H1 (cell line): ENCODE results near the gene CUL4A. TPM values are rescaled to one million over a fixed set of nuclear protein-coding genes. Genes with fewer than 3 reads are reported as not detected.

ENCODE experiments used
- CTCF ChIA-PET: fragments of 300-600 bp; sonication (Branson Sonifier 250); formaldehyde crosslinking; loops from one replicate; lab custom pipeline; 2021; ENCODE audit not compliant: partially characterized antibody; lab: Charles Lee
- POLR2A ChIA-PET: fragments of 300-600 bp; sonication (Branson Sonifier 250); formaldehyde crosslinking; loops from one replicate; lab custom pipeline; 2021; ENCODE audit warnings: inconsistent platforms; ENCODE audit not compliant: partially characterized antibody; lab: Charles Lee
- DNase-seq, 2 experiments: peaks; one replicate each; pipeline versions ENCODE4 v3.0.0 to v3.0.0-alpha.2; 2010 to 2022; ENCODE audit warnings: low spot score in 2 of 2, low read depth in 1 of 2, mixed read lengths in 1 of 2
- FAIRE-seq: peaks from 2 replicates; lab custom pipeline; 2011; peaks lifted over from hg19 to GRCh38; lab: Jason Lieb, UNC
- H2AFZ ChIP-seq: 2 replicates; pipeline ENCODE4 v1.8.1; 2012; ENCODE audit warnings: low read length, inconsistent platforms
- H2AK5ac ChIP-seq: 2 replicates; pipeline ENCODE4 v1.6.1; 2013; ENCODE audit warnings: low read depth, low read length
- H2BK120ac ChIP-seq: replicated peaks from 2 replicates; pipeline ENCODE3; 2013; ENCODE audit warnings: low read depth, low read length, inconsistent platforms
- H2BK12ac ChIP-seq: 2 replicates; pipeline ENCODE4 v1.6.1; 2013; ENCODE audit warnings: low read depth, low read length
- H2BK15ac ChIP-seq: 2 replicates; pipeline ENCODE4 v1.6.1; 2013; ENCODE audit warnings: low read length
- H2BK20ac ChIP-seq: 2 replicates; pipeline ENCODE4 v1.6.1; 2013; ENCODE audit warnings: low read length
- H2BK5ac ChIP-seq: 2 replicates; pipeline ENCODE4 v1.6.1; 2013; ENCODE audit warnings: low read depth, low read length
- H3K14ac ChIP-seq: 2 replicates; pipeline ENCODE4 v1.6.1; 2013; ENCODE audit warnings: inconsistent platforms; ENCODE audit not compliant: insufficient read length
- H3K18ac ChIP-seq: 2 replicates; pipeline ENCODE4 v1.6.1; 2013; ENCODE audit warnings: low read length; ENCODE audit errors: extremely low read depth
- H3K23ac ChIP-seq: 2 replicates; pipeline ENCODE4 v1.6.1; 2013; ENCODE audit warnings: inconsistent platforms; ENCODE audit not compliant: insufficient read length
- H3K23me2 ChIP-seq: 2 replicates; pipeline ENCODE4 v1.6.1; 2013; ENCODE audit warnings: low read depth, low read length
- H3K27ac ChIP-seq: 2 replicates; pipeline ENCODE4 v1.6.1; 2011; ENCODE audit warnings: low read depth, low read length, inconsistent platforms
- H3K27me3 ChIP-seq, 4 experiments: replicated peaks in 1 of 4; 1 replicate in 1 of 4; 2 replicates in 3 of 4; pipeline versions ENCODE4 v1.6.1 to v1.8.1; 2011 to 2013; ENCODE audit warnings: low read length in 3 of 4, mild to moderate bottlenecking in 3 of 4, inconsistent platforms in 2 of 4, mixed read lengths in 2 of 4, moderate library complexity in 1 of 4; ENCODE audit not compliant: control insufficient read depth in 3 of 4, insufficient read depth in 3 of 4; ENCODE audit errors: extremely low read depth in 1 of 4
- H3K36me3 ChIP-seq, 4 experiments: 2 replicates each; pipeline versions ENCODE4 v1.6.1 to v1.8.1; 2011 to 2013; ENCODE audit warnings: mild to moderate bottlenecking in 4 of 4, low read length in 3 of 4, moderate library complexity in 2 of 4, control low read depth in 1 of 4, inconsistent platforms in 1 of 4; ENCODE audit not compliant: insufficient read depth in 4 of 4, control insufficient read depth in 2 of 4
- H3K4ac ChIP-seq: replicated peaks from 2 replicates; pipeline ENCODE3; 2013; ENCODE audit warnings: low read length, low read depth, mixed read lengths, inconsistent platforms; ENCODE audit not compliant: insufficient read length
- H3K4me1 ChIP-seq, 4 experiments: replicated peaks in 1 of 4; 1 replicate in 1 of 4; 2 replicates in 3 of 4; pipeline versions ENCODE4 v1.6.1 to v1.8.1; 2011 to 2013; ENCODE audit warnings: low read length in 3 of 4, inconsistent platforms in 2 of 4, mixed read lengths in 1 of 4; ENCODE audit not compliant: insufficient read depth in 4 of 4, control insufficient read depth in 3 of 4
- H3K4me2 ChIP-seq, 2 experiments: 2 replicates each; pipeline versions ENCODE4 v1.6.1 to v1.8.1; 2011 to 2013; ENCODE audit warnings: low read depth in 2 of 2, low read length in 2 of 2, control low read depth in 1 of 2, inconsistent platforms in 1 of 2, mild to moderate bottlenecking in 1 of 2; ENCODE audit not compliant: insufficient read depth in 1 of 2
- H3K4me3 ChIP-seq, 4 experiments: fragments of 200-600, 300-600 bp in 1 of 4; sonication (generic), shearing (Covaris generic), sonication (Bioruptor Twin) in 1 of 4; 2 replicates each; pipeline versions ENCODE4 v1.5.1 to v1.8.1; 2011 to 2016; ENCODE audit warnings: low read length in 4 of 4, low read depth in 3 of 4, control low read depth in 2 of 4, inconsistent platforms in 2 of 4, mild to moderate bottlenecking in 2 of 4, mixed read lengths in 1 of 4, moderate library complexity in 1 of 4; ENCODE audit not compliant: insufficient read depth in 2 of 4; ENCODE audit errors: extremely low read depth in 1 of 4
- H3K56ac ChIP-seq: replicated peaks from 2 replicates; pipeline ENCODE3; 2013; ENCODE audit warnings: low read depth, mild to moderate bottlenecking, mixed read lengths, low read length, inconsistent platforms; ENCODE audit not compliant: insufficient read length
- H3K79me1 ChIP-seq: 2 replicates; pipeline ENCODE4 v1.6.1; 2013; ENCODE audit warnings: low read depth, low read length, control low read depth
- H3K79me2 ChIP-seq, 2 experiments: 2 replicates each; pipeline versions ENCODE4 v1.6.1 to v1.8.1; 2012 to 2013; ENCODE audit warnings: low read length in 2 of 2, mild to moderate bottlenecking in 2 of 2, inconsistent platforms in 1 of 2; ENCODE audit not compliant: insufficient read depth in 2 of 2, control insufficient read depth in 1 of 2
- H3K9ac ChIP-seq, 4 experiments: replicated peaks in 1 of 4; 1 replicate in 1 of 4; 2 replicates in 3 of 4; pipeline versions ENCODE4 v1.6.1 to v1.8.1; 2011 to 2013; ENCODE audit warnings: low read depth in 3 of 4, low read length in 3 of 4, control low read depth in 2 of 4, mild to moderate bottlenecking in 2 of 4, moderate library complexity in 2 of 4, inconsistent platforms in 1 of 4; ENCODE audit errors: extremely low read depth in 1 of 4
- H3K9me3 ChIP-seq, 2 experiments: 2 replicates each; pipeline versions ENCODE4 v1.6.1 to v1.8.1; 2012 to 2013; ENCODE audit warnings: mild to moderate bottlenecking in 2 of 2, moderate library complexity in 2 of 2, control low read depth in 1 of 2, inconsistent platforms in 1 of 2, low read depth in 1 of 2, low read length in 1 of 2, mixed read lengths in 1 of 2; ENCODE audit not compliant: insufficient read depth in 2 of 2
- H4K20me1 ChIP-seq, 2 experiments: replicated peaks in 1 of 2; 2 replicates each; pipeline versions ENCODE3 to v1.8.1; 2011 to 2013; ENCODE audit warnings: inconsistent platforms in 2 of 2, low read length in 2 of 2, mild to moderate bottlenecking in 1 of 2; ENCODE audit not compliant: insufficient read depth in 2 of 2, control insufficient read depth in 1 of 2
- H4K5ac ChIP-seq: 2 replicates; pipeline ENCODE4 v1.6.1; 2013; ENCODE audit warnings: low read length, low read depth, mixed read lengths, inconsistent platforms; ENCODE audit not compliant: insufficient read length
- H4K8ac ChIP-seq: 2 replicates; pipeline ENCODE4 v1.8.0; 2013; ENCODE audit warnings: mild to moderate bottlenecking, moderate library complexity, low read length, inconsistent platforms; ENCODE audit not compliant: insufficient read depth; ENCODE audit errors: extremely low read depth
- H4K91ac ChIP-seq: replicated peaks from 2 replicates; pipeline ENCODE3; 2013; ENCODE audit warnings: low read length, mixed read lengths, inconsistent platforms; ENCODE audit not compliant: insufficient read length
- CREB1 ChIP-seq: IDR thresholded peaks from 2 replicates; pipeline ENCODE4 v1.6.1; 2012; ENCODE audit warnings: inconsistent platforms
- CTCF ChIP-seq, 3 experiments: IDR thresholded peaks; 1 replicate in 2 of 3; 2 replicates in 1 of 3; pipeline versions ENCODE4 v1.5.1 to v1.6.1; 2011; ENCODE audit warnings: low read length in 3 of 3, mild to moderate bottlenecking in 3 of 3, inconsistent platforms in 2 of 3, low read depth in 1 of 3, moderate library complexity in 1 of 3; ENCODE audit not compliant: insufficient read depth in 1 of 3; ENCODE audit errors: control extremely low read depth in 1 of 3
- EZH2 ChIP-seq: fragments of 200-600 bp; sonication (generic); IDR thresholded peaks from 2 replicates; pipeline ENCODE4 v1.7.1; 2012; ENCODE audit warnings: low read depth, mild to moderate bottlenecking, moderate library complexity, low read length, inconsistent platforms; ENCODE audit not compliant: severe bottlenecking
- KDM4A ChIP-seq: IDR thresholded peaks from one replicate; pipeline ENCODE4 v1.7.1; 2012; ENCODE audit warnings: low read depth, mild to moderate bottlenecking, moderate library complexity, low read length, inconsistent platforms; ENCODE audit not compliant: severe bottlenecking
- TEAD4 ChIP-seq: IDR thresholded peaks from 2 replicates; pipeline ENCODE4 v1.6.1; 2012; ENCODE audit warnings: low read depth, low read length, inconsistent platforms, mixed read lengths
- WGBS, 2 experiments: shearing (Covaris generic) in 1 of 2; methylation state at CpG; one replicate each; pipeline versions ENCODE4 v1.1.6 to v1.1.7; 2013 to 2015; ENCODE audit warnings: low lambda C conversion rate in 2 of 2, mixed read lengths in 2 of 2, inconsistent platforms in 1 of 2, low coverage in 1 of 2, missing lambda C conversion rate in 1 of 2; ENCODE audit not compliant: insufficient replicate concordance in 2 of 2, insufficient coverage in 1 of 2, insufficient read length in 1 of 2; ENCODE audit errors: extremely low coverage in 1 of 2, missing lambda C conversion rate in 1 of 2; 5-methylcytosine and 5-hydroxymethylcytosine counted together
- long read RNA-seq, 2 experiments: library from RNA in 1 of 2; library from capped mRNA in 1 of 2; stranded (forward); transcript quantifications; one replicate each; pipeline ENCODE4 v2.0.0, GENCODE V29; 2021; ENCODE audit warnings: inconsistent platforms in 1 of 2
- polyA minus RNA-seq, 3 experiments: library from RNA; depleted of rRNA, polyadenylated mRNA; stranded (reverse); fragments of >200 nt; gene quantifications; 1 replicate in 2 of 3; 2 replicates in 1 of 3; pipeline ENCODE4 v1.2.3, GENCODE V29; 2011
- polyA plus RNA-seq, 7 experiments: library from polyadenylated mRNA; depleted of rRNA in 3 of 7; stranded (reverse) in 5 of 7; unstranded in 2 of 7; fragments of >200 nt in 5 of 7; fragments of 200-250 nt in 2 of 7; gene quantifications; 1 replicate in 5 of 7; 2 replicates in 1 of 7; 4 replicates in 1 of 7; pipeline versions ENCODE4 v1.2.1 to v1.2.3, GENCODE V29; 2011 to 2013; ENCODE audit warnings: missing spikeins in 2 of 7, mixed read lengths in 2 of 7
- total RNA-seq: library from RNA; stranded (reverse); fragmentation: NEBNext Ultra II Directional; extraction: Animal tissue kit (Norgen Biotek cat#: 25700); gene quantifications from 2 replicates; pipeline ENCODE4 v1.2.1, GENCODE V29; 2021
- TF ChIP-seq, protein P1 (sequence below): IDR thresholded peaks from 2 replicates; pipeline ENCODE4 v1.6.1; 2011; ENCODE audit warnings: low read depth, mild to moderate bottlenecking, low read length; ENCODE audit not compliant: insufficient read depth

CUL4A gene
- total RNA-seq, result 99.3 and 101 TPM in 2 replicates
- polyA plus RNA-seq (2011; rRNA removed), result 54.7 and 75.1 TPM in 2 replicates
- 59.7 TPM for polyA plus RNA-seq (2011; cell fraction: cytosol; rRNA removed)
- 109 TPM for polyA plus RNA-seq (2011; cell fraction: nucleus; rRNA removed)
- 75.0 to 86.5 TPM (median 78.8 TPM) in 4 replicates for polyA plus RNA-seq (2012, experiment 1 of 2)
- 36.5 TPM for polyA plus RNA-seq (2012, experiment 2 of 2)
- 51.4 TPM for polyA plus RNA-seq (2013, experiment 1 of 2)
- polyA plus RNA-seq (2013, experiment 2 of 2), result 51.4 TPM
- polyA minus RNA-seq (2011; rRNA and poly(A)+ RNA removed), result 85.1 and 87.1 TPM in 2 replicates
- polyA minus RNA-seq (2011; cell fraction: cytosol; rRNA and poly(A)+ RNA removed), result 41.0 TPM
- polyA minus RNA-seq (2011; cell fraction: nucleus; rRNA and poly(A)+ RNA removed), result 91.3 TPM
- long read RNA-seq, experiment 1, transcript CUL4A-202 (20 exons, 2,364 nt), result minor isoform, 8 of 93 reads
- long read RNA-seq, experiment 1, transcript CUL4A-209 (6 exons, 1,111 nt), result major isoform, 13 of 93 reads
- long read RNA-seq, experiment 1, partial matches to known transcripts, result 39 of 93 reads
- long read RNA-seq, experiment 1, other reads (novel, unspliced or antisense), result 32 of 93 reads
- long read RNA-seq, experiment 2, partial matches to known transcripts, result 7 of 11 reads
- long read RNA-seq, experiment 2, other reads (novel, unspliced or antisense), result 2 of 11 reads

DNA sequence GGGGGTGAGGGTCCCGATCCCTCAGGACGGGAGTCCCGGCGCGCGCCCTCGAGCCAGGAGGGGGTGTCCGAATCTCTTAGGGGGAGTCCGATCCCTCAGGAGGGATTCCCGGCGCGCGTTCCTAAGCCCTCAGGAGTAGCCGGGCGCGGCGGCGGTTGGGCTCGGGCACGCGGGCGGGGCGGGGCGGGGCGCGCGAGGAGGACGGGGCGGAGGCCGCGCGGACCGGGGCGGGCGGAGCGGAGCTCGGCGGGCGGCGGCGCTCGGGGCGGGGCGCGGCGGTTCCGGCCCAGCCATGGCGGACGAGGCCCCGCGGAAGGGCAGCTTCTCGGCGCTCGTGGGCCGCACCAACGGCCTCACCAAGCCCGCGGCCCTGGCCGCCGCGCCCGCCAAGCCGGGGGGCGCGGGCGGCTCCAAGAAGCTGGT, at the start of gene CUL4A:
TSS of gene CUL4A (plus strand) at position 278 of the 423 bp plus-strand sequence. CDS start at position 293, 15 bp downstream.
- Histone ChIP-seq H3K79me2 (peaks cover 47 to 84% of the 10 kb centered on the region in 2 experiments), H4K8ac (peak within 1 kb of the TSS; percentile 99), H3K36me3 (peaks cover 0 to 17% (median 1%) of the 10 kb centered on the region in 4 experiments; a peak in 4 of 8 replicates), H2BK12ac (no peak within 1 kb of the TSS), H2BK20ac (no peak within 1 kb of the TSS), H3K14ac (no peak within 1 kb of the TSS), H3K23me2 (peaks cover 5% of the 10 kb centered on the region), H3K27me3 (no peaks in the 10 kb centered on the region), H3K4me2 (peak within 1 kb of the TSS; percentile 68 to 95), H2BK5ac (peak within 1 kb of the TSS; percentile 92), H3K23ac (no peak within 1 kb of the TSS), H3K79me1 (peaks cover 12% of the 10 kb centered on the region), H2AK5ac (no peak within 1 kb of the TSS), H3K18ac (peak within 1 kb of the TSS; percentile 79), H2AFZ (peak within 1 kb of the TSS; percentile 55; the same call in 1 of the 2 replicates), H3K27ac (peak within 1 kb of the TSS; percentile 97), H3K56ac (peak within 1 kb of the TSS; percentile 90), H2BK120ac (no peak within 1 kb of the TSS), H3K9ac (peak within 1 kb of the TSS; percentile 90 to 92 (median 92)), H3K4ac (peak within 1 kb of the TSS; percentile 94), H4K5ac (peak within 1 kb of the TSS; percentile 97), H2BK15ac (no peak within 1 kb of the TSS; the same call in 1 of the 2 replicates), H3K4me1 (peaks cover 2 to 6% (median 3%) of the 10 kb centered on the region in 4 experiments; a peak in 4 of 7 replicates), H4K20me1 (peaks cover 9 to 22% of the 10 kb centered on the region in 2 experiments), H3K4me3 (peak within 1 kb of the TSS; percentile 77 to 93 (median 84)), H4K91ac (peak within 1 kb of the TSS; percentile 94), H3K9me3 (no peaks in the 10 kb centered on the region)
- CTCF ChIA-PET, result interaction anchor here (0.6 to 1.5 kb wide), 3 partner anchors 10 to 118 kb away, joined by 3 read pairs; no protein-coding TSS in a partner anchor
- FAIRE-seq (no peak), DNase-seq (no peak)
- POLR2A ChIA-PET, result interaction anchor here (0.6 to 3.7 kb wide), 37 partner anchors 9 to 1072 kb away, joined by 3 to 26 read pairs (median 4); partner anchors contain the start of genes GRTP1, LAMP1, MCF2L and TFDP1
- 4% methylated on average over 9 of the region's 66 CpGs; no CpG with 5 or more reads in 1 of the 2 experiments for WGBS, 2 experiments
- TF ChIP-seq, protein P1, sequence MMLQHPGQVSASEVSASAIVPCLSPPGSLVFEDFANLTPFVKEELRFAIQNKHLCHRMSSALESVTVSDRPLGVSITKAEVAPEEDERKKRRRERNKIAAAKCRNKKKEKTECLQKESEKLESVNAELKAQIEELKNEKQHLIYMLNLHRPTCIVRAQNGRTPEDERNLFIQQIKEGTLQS, result no peak
- no peak for TF ChIP-seq CREB1
- TF ChIP-seq EZH2, result no peak
- TF ChIP-seq TEAD4, result no peak
- no peak for TF ChIP-seq CTCF (IDR thresholded peaks at IDR 0.05; ENCODE audit: control extremely low read depth in 1 of 3, insufficient read depth in 1 of 3, low read depth in 1 of 3, low read length in 3 of 3)
- peak; percentile 17 for TF ChIP-seq KDM4A
